ENCODE results near the gene FOXL1. TPM values are rescaled to one million over a fixed set of nuclear protein-coding genes. Genes with fewer than 3 reads are reported as not detected.

FOXL1 gene
- polyA plus RNA-seq, 1 donor (not counting 4 experiments of a cell fraction or from before 2014, with no cell fraction given) = 0.10 TPM

- no peak overlapping the region for H3K9ac ChIP-seq (ENCODE audit: control insufficient read depth, extremely low read depth, insufficient read depth, low read length)
- H3K9me3 ChIP-seq (ENCODE audit: control insufficient read depth, low read depth, low read length) = no peaks in the 10 kb centered on the region
- H3K27me3 ChIP-seq (ENCODE audit: control insufficient read depth, extremely low read depth, insufficient read depth, low read length) = peaks cover 15% of the 10 kb centered on the region
- no peak overlapping the region for H3K4me3 ChIP-seq (ENCODE audit: control insufficient read depth in 2 of 3, extremely low read depth in 1 of 3, insufficient read depth in 2 of 3, low read depth in 1 of 3, low read length in 3 of 3)
- TF ChIP-seq, protein P1, sequence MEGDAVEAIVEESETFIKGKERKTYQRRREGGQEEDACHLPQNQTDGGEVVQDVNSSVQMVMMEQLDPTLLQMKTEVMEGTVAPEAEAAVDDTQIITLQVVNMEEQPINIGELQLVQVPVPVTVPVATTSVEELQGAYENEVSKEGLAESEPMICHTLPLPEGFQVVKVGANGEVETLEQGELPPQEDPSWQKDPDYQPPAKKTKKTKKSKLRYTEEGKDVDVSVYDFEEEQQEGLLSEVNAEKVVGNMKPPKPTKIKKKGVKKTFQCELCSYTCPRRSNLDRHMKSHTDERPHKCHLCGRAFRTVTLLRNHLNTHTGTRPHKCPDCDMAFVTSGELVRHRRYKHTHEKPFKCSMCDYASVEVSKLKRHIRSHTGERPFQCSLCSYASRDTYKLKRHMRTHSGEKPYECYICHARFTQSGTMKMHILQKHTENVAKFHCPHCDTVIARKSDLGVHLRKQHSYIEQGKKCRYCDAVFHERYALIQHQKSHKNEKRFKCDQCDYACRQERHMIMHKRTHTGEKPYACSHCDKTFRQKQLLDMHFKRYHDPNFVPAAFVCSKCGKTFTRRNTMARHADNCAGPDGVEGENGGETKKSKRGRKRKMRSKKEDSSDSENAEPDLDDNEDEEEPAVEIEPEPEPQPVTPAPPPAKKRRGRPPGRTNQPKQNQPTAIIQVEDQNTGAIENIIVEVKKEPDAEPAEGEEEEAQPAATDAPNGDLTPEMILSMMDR (optimal IDR thresholded peaks at IDR 0.05 in 1 of 3, IDR thresholded peaks at IDR 0.05 in 1 of 3, conservative IDR thresholded peaks at IDR 0.05 in 1 of 3; ENCODE audit: extremely low read depth in 1 of 3, insufficient read depth in 2 of 3, low read length in 3 of 3) = no peak
- TF ChIP-seq EZH2 (IDR thresholded peaks at IDR 0.05; ENCODE audit: low read length) = no peak
- no peaks in the 10 kb centered on the region for H3K9me1 ChIP-seq (ENCODE audit: control insufficient read depth, extremely low read depth, insufficient read depth, low read length)
- no peak overlapping the region for H2AFZ ChIP-seq (ENCODE audit: control insufficient read depth, low read length)
- no peaks in the 10 kb centered on the region for H3K36me3 ChIP-seq (ENCODE audit: control insufficient read depth in 2 of 2, extremely low read depth in 1 of 2, insufficient read depth in 2 of 2, low read length in 2 of 2)
- FAIRE-seq (no peak), DNase-seq (ENCODE audit: low read depth, low spot score) (no peak)
- H3K79me2 ChIP-seq (ENCODE audit: control insufficient read depth, insufficient read depth, low read length) = no peaks in the 10 kb centered on the region
- H3K4me2 ChIP-seq (ENCODE audit: control insufficient read depth, extremely low read depth, insufficient read depth, low read depth, low read length) = no peak overlapping the region
- dilution Hi-C loops (cut with MboI; ENCODE audit: extremely low pct_ligation_motif_present, low sequenced_read_pairs) = no loop called here
- H3K27ac ChIP-seq (ENCODE audit: control insufficient read depth, insufficient read depth, low read length) = no peak overlapping the region
- H3K4me1 ChIP-seq (ENCODE audit: control insufficient read depth, extremely low read depth, insufficient read depth, low read length) = peaks cover 3% of the 10 kb centered on the region
- no peaks in the 10 kb centered on the region for H4K20me1 ChIP-seq (ENCODE audit: control insufficient read depth, extremely low read depth, insufficient read depth, low read length)
These were observed 24.2 kb downstream of the FOXL1 start for GRCh38 chr16:86602521-86602920.

DNA sequence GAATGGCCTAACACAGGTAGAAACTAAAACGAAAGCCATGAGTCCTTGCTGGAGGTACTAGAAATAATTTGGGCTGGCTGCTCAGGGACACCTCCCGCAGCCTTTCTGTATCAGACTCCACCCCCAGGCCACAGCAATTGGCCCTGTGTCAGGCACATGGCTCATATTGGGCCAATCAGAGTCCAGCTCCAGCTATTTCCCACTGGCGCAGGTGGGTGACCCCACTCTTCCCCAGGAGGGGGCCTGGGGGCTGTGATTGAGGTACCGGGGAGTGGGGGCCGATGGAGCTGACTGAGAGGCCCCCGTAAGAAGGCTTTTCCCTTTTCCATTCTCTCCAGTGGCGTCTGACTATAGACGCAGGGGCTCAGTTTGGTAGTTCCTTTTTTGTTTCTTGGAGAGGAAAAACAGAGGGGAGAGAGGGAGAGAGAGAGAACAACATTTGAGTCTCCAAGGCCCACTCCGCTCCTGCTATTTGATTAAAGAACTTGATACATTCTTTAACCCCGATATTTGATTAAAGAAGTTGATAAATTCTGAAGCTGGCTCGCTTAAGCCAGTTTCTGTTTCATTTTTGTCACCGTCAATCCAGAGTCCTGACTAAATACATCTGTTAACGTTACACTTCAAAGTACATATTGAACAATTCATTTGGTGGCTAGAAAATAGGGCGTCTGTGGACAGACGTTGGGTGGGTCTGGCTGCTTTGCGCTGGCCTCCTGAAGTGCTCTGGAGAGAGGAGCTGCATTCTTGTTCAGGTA is 26.3 kb downstream of the FOXL1 start:
- Histone ChIP-seq H3K9ac (ENCODE audit: control insufficient read depth, extremely low read depth, insufficient read depth, low read length) (no peak overlapping the region), H3K27me3 (ENCODE audit: control insufficient read depth, extremely low read depth, insufficient read depth, low read length) (peaks cover 7% of the 10 kb centered on the region), H3K4me2 (ENCODE audit: control insufficient read depth, extremely low read depth, insufficient read depth, low read depth, low read length) (peak overlapping the region; percentile 73), H3K9me3 (ENCODE audit: control insufficient read depth, low read depth, low read length) (no peaks in the 10 kb centered on the region), H3K4me3 (ENCODE audit: control insufficient read depth in 2 of 3, extremely low read depth in 1 of 3, insufficient read depth in 2 of 3, low read depth in 1 of 3, low read length in 3 of 3) (peak overlapping the region in 1 of 3 experiments; percentile 29), H3K79me2 (ENCODE audit: control insufficient read depth, insufficient read depth, low read length) (no peaks in the 10 kb centered on the region), H2AFZ (ENCODE audit: control insufficient read depth, low read length) (peak overlapping the region; percentile 82), H3K36me3 (ENCODE audit: control insufficient read depth in 2 of 2, extremely low read depth in 1 of 2, insufficient read depth in 2 of 2, low read length in 2 of 2) (no peaks in the 10 kb centered on the region), H3K9me1 (ENCODE audit: control insufficient read depth, extremely low read depth, insufficient read depth, low read length) (no peaks in the 10 kb centered on the region), H3K27ac (ENCODE audit: control insufficient read depth, insufficient read depth, low read length) (no peak overlapping the region), H3K4me1 (ENCODE audit: control insufficient read depth, extremely low read depth, insufficient read depth, low read length) (peaks cover 3% of the 10 kb centered on the region), H4K20me1 (ENCODE audit: control insufficient read depth, extremely low read depth, insufficient read depth, low read length) (no peaks in the 10 kb centered on the region)
- dilution Hi-C loops (cut with MboI; ENCODE audit: extremely low pct_ligation_motif_present, low sequenced_read_pairs) = no loop called here
- FAIRE-seq (no peak), DNase-seq (ENCODE audit: low read depth, low spot score) (no peak)
- TF ChIP-seq, protein P1 (optimal IDR thresholded peaks at IDR 0.05 in 1 of 3, IDR thresholded peaks at IDR 0.05 in 1 of 3, conservative IDR thresholded peaks at IDR 0.05 in 1 of 3; ENCODE audit: extremely low read depth in 1 of 3, insufficient read depth in 2 of 3, low read length in 3 of 3) = no peak
- no peak for TF ChIP-seq EZH2 (IDR thresholded peaks at IDR 0.05; ENCODE audit: low read length)

Data from keratinocyte (primary cell).